ENCODE results near the gene GABARAP. TPM values are rescaled to one million over a fixed set of nuclear protein-coding genes. Genes with fewer than 3 reads are reported as not detected.

GABARAP gene
- total and polyA plus RNA-seq, 12 donors = 440 to 733 (median 517) TPM

GRCh38 chr17:7223375-7223774, 18.9 kb downstream of the GABARAP start:
- intact Hi-C loops (cut with DNase I) = no loop called here
- no peak for DNase-seq
- no peak for ATAC-seq
- peaks cover 9 to 67% (median 37%) of the 10 kb centered on the region in 9 donors for H3K4me1 ChIP-seq
- no peaks in the 10 kb centered on the region for H3K27me3 ChIP-seq
- H3K4me3 ChIP-seq = no peak overlapping the region
- 78 to 82% methylated on average over 4 of the region's 4 CpGs for WGBS, 2 donors
- no peaks in the 10 kb centered on the region for H3K9me3 ChIP-seq
- TF ChIP-seq, protein P1, sequence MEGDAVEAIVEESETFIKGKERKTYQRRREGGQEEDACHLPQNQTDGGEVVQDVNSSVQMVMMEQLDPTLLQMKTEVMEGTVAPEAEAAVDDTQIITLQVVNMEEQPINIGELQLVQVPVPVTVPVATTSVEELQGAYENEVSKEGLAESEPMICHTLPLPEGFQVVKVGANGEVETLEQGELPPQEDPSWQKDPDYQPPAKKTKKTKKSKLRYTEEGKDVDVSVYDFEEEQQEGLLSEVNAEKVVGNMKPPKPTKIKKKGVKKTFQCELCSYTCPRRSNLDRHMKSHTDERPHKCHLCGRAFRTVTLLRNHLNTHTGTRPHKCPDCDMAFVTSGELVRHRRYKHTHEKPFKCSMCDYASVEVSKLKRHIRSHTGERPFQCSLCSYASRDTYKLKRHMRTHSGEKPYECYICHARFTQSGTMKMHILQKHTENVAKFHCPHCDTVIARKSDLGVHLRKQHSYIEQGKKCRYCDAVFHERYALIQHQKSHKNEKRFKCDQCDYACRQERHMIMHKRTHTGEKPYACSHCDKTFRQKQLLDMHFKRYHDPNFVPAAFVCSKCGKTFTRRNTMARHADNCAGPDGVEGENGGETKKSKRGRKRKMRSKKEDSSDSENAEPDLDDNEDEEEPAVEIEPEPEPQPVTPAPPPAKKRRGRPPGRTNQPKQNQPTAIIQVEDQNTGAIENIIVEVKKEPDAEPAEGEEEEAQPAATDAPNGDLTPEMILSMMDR (IDR thresholded peaks at IDR 0.05) = no peak
- peak overlapping the region in 2 of 10 donors; percentile 7 to 48 for H3K27ac ChIP-seq
- peaks cover 0 to 77% (median 33%) of the 10 kb centered on the region in 9 donors for H3K36me3 ChIP-seq

DNA sequence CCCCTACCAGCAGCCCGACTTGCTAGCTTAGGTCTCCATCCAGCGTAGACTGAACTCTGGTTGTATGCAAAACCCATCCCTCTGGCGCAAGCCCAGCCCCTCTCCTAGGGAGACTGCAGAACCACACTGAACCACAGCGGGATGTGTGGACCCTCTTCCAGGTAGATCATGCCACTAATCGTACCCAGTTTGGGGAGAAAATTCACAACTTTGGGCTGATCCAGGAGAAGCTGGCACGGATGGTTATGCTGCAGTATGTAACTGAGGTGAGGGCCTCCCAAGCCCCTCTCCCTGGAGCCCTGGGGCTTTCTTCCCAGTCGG, 19.3 kb downstream of the GABARAP start:
- intact Hi-C loops (cut with DNase I) = no loop called here
- Histone ChIP-seq H3K27me3 (no peaks in the 10 kb centered on the region), H3K27ac (peak overlapping the region in 2 of 10 donors; percentile 7 to 48), H3K4me3 (no peak overlapping the region), H3K4me1 (peaks cover 13 to 72% (median 41%) of the 10 kb centered on the region in 9 donors), H3K36me3 (peaks cover 0 to 73% (median 28%) of the 10 kb centered on the region in 9 donors), H3K9me3 (no peaks in the 10 kb centered on the region)
- TF ChIP-seq, protein P1 (IDR thresholded peaks at IDR 0.05) = no peak
- DNase-seq = no peak
- WGBS, 2 donors = 73 to 80% methylated on average over 7 of the region's 7 CpGs
- no peak for ATAC-seq

- no peaks in the 10 kb centered on the region for H3K27me3 ChIP-seq
- H3K9me3 ChIP-seq = no peaks in the 10 kb centered on the region
- TF ChIP-seq, protein P1 (IDR thresholded peaks at IDR 0.05) = no peak
- DNase-seq = no peak
- H3K27ac ChIP-seq = peak overlapping the region in 3 of 10 donors; percentile 98 to 99 (median 98)
- 81 to 83% methylated on average over 15 of the region's 15 CpGs for WGBS, 2 donors
- no peak for ATAC-seq
- peaks cover 0 to 67% (median 25%) of the 10 kb centered on the region in 9 donors for H3K36me3 ChIP-seq
- H3K4me3 ChIP-seq = no peak overlapping the region
- peaks cover 16 to 76% (median 42%) of the 10 kb centered on the region in 9 donors for H3K4me1 ChIP-seq
- intact Hi-C loops (cut with DNase I) = no loop called here
These were observed 19.9 kb downstream of the GABARAP start for GRCh38 chr17:7222093-7222971.

DNA sequence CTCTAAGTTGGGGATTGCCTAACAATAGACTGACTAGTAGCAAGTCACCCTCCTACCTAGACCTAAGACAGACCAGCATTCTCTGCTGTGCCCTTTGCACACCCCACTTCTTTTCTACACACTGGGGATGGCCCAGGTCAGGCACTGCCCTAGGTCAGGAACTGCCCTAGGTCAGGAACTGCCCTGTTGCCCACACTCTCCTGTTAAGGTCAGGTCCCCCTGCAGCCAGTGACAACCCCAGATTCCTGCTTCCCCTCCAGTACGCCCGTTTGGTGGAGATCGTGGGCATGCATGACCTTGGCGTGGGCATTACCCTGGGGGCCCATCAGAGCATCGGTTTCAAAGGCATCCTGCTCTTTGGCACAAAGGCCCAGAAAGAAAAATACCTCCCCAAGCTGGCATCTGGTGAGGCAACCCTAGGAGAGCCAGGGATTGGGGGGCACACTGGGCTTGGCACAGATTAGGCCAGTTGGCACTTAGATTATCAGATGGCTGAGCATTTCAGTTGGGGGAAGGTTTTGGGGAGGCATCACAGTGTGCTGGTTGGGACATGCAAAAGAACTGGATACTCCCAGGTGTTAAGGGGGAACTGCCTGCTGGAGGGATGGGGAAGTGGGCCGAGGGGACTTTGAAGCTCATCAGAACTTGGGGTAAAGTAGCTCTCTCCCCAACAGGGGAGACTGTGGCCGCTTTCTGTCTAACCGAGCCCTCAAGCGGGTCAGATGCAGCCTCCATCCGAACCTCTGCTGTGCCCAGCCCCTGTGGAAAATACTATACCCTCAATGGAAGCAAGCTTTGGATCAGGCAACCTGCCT, 20.8 kb downstream of the GABARAP start:
- peaks cover 16 to 82% (median 45%) of the 10 kb centered on the region in 9 donors for H3K4me1 ChIP-seq
- no peaks in the 10 kb centered on the region for H3K9me3 ChIP-seq
- peak overlapping the region in 9 of 10 donors; percentile 96 to 100 (median 98) for H3K27ac ChIP-seq
- H3K4me3 ChIP-seq = peak overlapping the region in 9 of 10 donors; percentile 63 to 99 (median 87)
- TF ChIP-seq, protein P1 (IDR thresholded peaks at IDR 0.05) = no peak
- no peaks in the 10 kb centered on the region for H3K27me3 ChIP-seq
- WGBS, 2 donors = 67 to 72% methylated on average over 10 of the region's 10 CpGs
- intact Hi-C loops (cut with DNase I) = no loop called here
- DNase-seq = no peak
- peaks cover 0 to 58% (median 17%) of the 10 kb centered on the region in 9 donors for H3K36me3 ChIP-seq
- no peak for ATAC-seq

All from heart right ventricle (tissue), 16 donors.